GM10248 (cell line): ENCODE measurements around the gene GPATCH1.

ENCODE experiments used
- CTCF ChIA-PET: fragments of 300-600 bp; sonication (Branson Sonifier 250); formaldehyde crosslinking; extraction: SDS; loops from one replicate; lab custom pipeline; 2021; ENCODE audit warnings: antibody characterized with exemption; lab: Yijun Ruan, JAX
- POLR2A ChIA-PET: fragments of 350-650 bp; sonication (Branson Sonifier 250); formaldehyde crosslinking; extraction: SDS; loops from one replicate; lab custom pipeline; 2020; ENCODE audit warnings: antibody characterized with exemption; lab: Yijun Ruan, JAX
- DNase-seq: peaks from one replicate; pipeline ENCODE4 v3.0.0; 2012; ENCODE audit errors: extremely low spot score
- TF ChIP-seq, protein P1 (sequence below): IDR thresholded peaks from 2 replicates; pipeline ENCODE4 v1.5.1; 2012; ENCODE audit warnings: mild to moderate bottlenecking, low read depth; ENCODE audit errors: extremely low read depth, missing control alignments, control extremely low read depth

The GPATCH1 gene

GRCh38 chr19:33129901-33130300, 48.9 kb downstream of the GPATCH1 start:
- POLR2A ChIA-PET, result no interaction called here
- TF ChIP-seq, protein P1, sequence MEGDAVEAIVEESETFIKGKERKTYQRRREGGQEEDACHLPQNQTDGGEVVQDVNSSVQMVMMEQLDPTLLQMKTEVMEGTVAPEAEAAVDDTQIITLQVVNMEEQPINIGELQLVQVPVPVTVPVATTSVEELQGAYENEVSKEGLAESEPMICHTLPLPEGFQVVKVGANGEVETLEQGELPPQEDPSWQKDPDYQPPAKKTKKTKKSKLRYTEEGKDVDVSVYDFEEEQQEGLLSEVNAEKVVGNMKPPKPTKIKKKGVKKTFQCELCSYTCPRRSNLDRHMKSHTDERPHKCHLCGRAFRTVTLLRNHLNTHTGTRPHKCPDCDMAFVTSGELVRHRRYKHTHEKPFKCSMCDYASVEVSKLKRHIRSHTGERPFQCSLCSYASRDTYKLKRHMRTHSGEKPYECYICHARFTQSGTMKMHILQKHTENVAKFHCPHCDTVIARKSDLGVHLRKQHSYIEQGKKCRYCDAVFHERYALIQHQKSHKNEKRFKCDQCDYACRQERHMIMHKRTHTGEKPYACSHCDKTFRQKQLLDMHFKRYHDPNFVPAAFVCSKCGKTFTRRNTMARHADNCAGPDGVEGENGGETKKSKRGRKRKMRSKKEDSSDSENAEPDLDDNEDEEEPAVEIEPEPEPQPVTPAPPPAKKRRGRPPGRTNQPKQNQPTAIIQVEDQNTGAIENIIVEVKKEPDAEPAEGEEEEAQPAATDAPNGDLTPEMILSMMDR, result no peak
- no peak for DNase-seq
- CTCF ChIA-PET, result interaction anchor here (0.9 to 2.1 kb wide), 3 partner anchors 8 to 277 kb away, joined by 3 to 7 read pairs (median 3); no protein-coding TSS in a partner anchor

DNA sequence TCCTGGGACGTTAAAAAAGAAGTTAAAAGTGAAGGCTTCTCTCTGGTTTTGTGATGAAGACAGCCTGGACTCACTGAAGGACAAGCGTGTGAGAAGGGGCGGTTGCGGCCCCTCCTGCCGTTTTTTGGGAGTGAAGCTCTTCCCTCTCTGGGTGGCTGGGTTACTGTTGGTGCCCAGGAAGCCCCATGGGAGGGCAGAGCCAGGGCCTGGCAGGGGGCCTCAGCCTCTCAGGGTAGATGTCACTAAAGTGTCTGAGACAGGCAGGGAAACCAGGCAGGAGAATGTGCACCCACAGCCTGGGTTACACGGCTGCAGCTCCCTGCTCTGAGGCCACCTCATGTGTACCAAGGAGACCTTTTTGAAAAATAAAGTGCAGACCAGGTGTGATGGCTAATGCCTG, 49.5 kb downstream of the GPATCH1 start:
- no peak for DNase-seq
- TF ChIP-seq, protein P1, result no peak
- ChIA-PET CTCF (interaction anchor here (0.9 to 2.1 kb wide), 3 partner anchors 9 to 54 kb away, joined by 3 to 7 read pairs (median 6); no protein-coding TSS in a partner anchor), POLR2A (no interaction called here)

- DNase-seq, result no peak
- TF ChIP-seq, protein P1, result no peak
- POLR2A ChIA-PET, result no interaction called here
- CTCF ChIA-PET, result interaction anchor here (1.8 to 2.2 kb wide), 2 partner anchors 7 to 52 kb away, joined by 4 to 6 read pairs; no protein-coding TSS in a partner anchor
Measured at GRCh38 chr19:33132021-33132420, 51.0 kb downstream of the GPATCH1 start, which contains the start of gene WDR88. Gene WDR88, plus strand, starts transcription at chr19:33132114. Its CDS starts 56 bp downstream, at chr19:33132170.

GRCh38 chr19:33132425-33132824, 51.4 kb downstream of the GPATCH1 start:
- CTCF ChIA-PET, result interaction anchor here (2.2 kb wide), 1 partner anchor 7 kb away, joined by 4 read pairs; no protein-coding TSS in a partner anchor
- POLR2A ChIA-PET, result no interaction called here
- TF ChIP-seq, protein P1, result peak; percentile 24
- no peak for DNase-seq

DNA sequence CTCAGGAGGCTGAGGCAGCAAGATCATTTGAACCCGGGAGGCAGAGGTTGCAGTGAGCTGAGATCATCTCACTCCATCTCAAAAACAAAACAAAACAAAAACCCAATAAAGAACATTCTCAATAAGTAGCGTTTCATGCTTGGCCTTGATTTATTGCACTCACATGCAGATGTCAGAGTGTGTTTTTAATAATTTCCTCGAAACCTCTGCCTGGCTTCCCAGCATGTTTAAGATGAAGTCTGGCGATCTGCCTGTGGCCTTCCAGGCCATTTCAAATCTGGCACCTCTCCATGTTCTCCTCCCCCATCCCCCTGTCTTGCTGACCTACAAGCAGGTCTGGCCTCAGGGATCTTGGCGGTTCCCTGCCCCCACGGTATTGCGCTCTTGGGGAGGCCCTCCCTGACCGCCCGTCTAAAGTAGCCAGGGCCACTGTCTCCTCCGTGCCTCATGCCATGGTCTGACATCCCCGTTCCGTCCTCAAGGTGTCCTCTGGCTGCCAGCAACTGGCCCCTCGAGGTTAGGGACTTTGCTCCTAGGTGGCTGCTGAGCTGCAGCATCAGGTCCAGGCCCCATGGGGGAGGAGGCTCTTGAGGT, 52.6 kb downstream of the GPATCH1 start:
- ChIA-PET POLR2A (no interaction called here), CTCF (interaction anchor here (0.9 to 2.2 kb wide), 2 partner anchors 9 to 383 kb away, joined by 3 to 4 read pairs; no protein-coding TSS in a partner anchor)
- TF ChIP-seq, protein P1, result no peak
- no peak for DNase-seq

DNA sequence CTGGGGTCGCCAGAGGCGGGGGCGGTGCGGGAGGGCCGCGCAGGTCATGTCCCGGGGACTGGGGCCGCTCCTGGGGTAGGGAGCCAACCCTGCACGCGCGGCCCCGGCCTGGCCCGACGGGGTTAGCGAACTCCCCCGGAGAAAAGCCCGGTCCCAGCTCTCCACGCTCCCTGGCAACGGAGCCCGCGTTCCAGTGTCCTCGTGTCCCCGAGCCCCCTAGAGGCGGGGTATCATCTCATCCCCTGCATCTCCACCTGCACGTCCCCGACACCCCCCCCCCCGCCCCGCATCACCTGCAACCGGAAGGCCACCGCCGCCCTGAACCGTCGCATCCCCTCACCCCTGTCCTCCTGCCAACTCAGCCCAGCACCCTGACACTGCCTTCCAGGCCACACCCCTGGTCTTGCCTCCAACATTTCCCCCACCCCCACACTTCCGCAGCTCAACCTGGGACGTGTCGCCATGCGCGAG, 53.6 kb downstream of the GPATCH1 start:
- POLR2A ChIA-PET, result no interaction called here
- CTCF ChIA-PET, result interaction anchor here (1.2 to 2.2 kb wide), 3 partner anchors 9 to 36 kb away, joined by 3 to 14 read pairs (median 4); no protein-coding TSS in a partner anchor
- TF ChIP-seq, protein P1, result no peak
- peak; percentile 69 for DNase-seq
